Ascending aorta (tissue), 2 donors: ENCODE data around the gene VWDE. TPM values are rescaled to one million over a fixed set of nuclear protein-coding genes. Genes with fewer than 3 reads are reported as not detected.

ENCODE experiments used
- DNase-seq, 2 donors: peaks; one replicate each; pipeline ENCODE4 v3.0.0-alpha.2; 2019; ENCODE audit warnings: low spot score in 2 of 2
- H3K27ac ChIP-seq, 2 donors: fragments of 200-600 bp; sonication (generic); one replicate each; pipeline ENCODE4 v1.5.1; 2016 to 2017; ENCODE audit warnings: mild to moderate bottlenecking in 1 of 2
- H3K27me3 ChIP-seq: fragments of 200-600 bp; sonication (generic); one replicate; pipeline ENCODE4 v1.5.1; 2017
- H3K36me3 ChIP-seq, 2 donors: fragments of 200-600 bp; sonication (generic); one replicate each; pipeline ENCODE4 v1.5.1; 2016
- H3K4me1 ChIP-seq, 2 donors: fragments of 200-600 bp; sonication (generic); one replicate each; pipeline ENCODE4 v1.5.1; 2016 to 2017; ENCODE audit warnings: mild to moderate bottlenecking in 1 of 2
- H3K4me3 ChIP-seq, 2 donors: fragments of 200-600 bp; sonication (generic); one replicate each; pipeline ENCODE4 v1.5.1; 2016 to 2017; ENCODE audit warnings: mild to moderate bottlenecking in 1 of 2
- H3K9me3 ChIP-seq, 2 donors: fragments of 200-600 bp; sonication (generic); one replicate each; pipeline ENCODE4 v1.5.1; 2016
- intact Hi-C: fragments of 100-400 bp; cut with DNase I; formaldehyde crosslinking; loops from one replicate; pipeline ENCODE4 v1.15.1; 2023
- total RNA-seq: library from RNA; depleted of rRNA; stranded (reverse); fragments of >200 nt; gene quantifications from one replicate; pipeline ENCODE4 v1.1.0, GENCODE V29; 2016
- TF ChIP-seq, protein P1 (sequence below), 3 experiments: fragments of 200-600 bp in 2 of 3; fragments of 450-650 bp in 1 of 3; sonication (generic) in 2 of 3; IDR thresholded peaks; one replicate each; pipeline ENCODE4 v1.5.1; 2016 to 2019; ENCODE audit warnings: antibody characterized with exemption in 3 of 3, mild to moderate bottlenecking in 1 of 3, moderate library complexity in 1 of 3

The VWDE gene
- total RNA-seq, 1 donor from 2014 or later = not detected

GRCh38 chr7:12291870-12292269 lies 111.8 kb downstream of the VWDE start:
- DNase-seq = no peak
- intact Hi-C loops = no loop called here
- no peaks in the 10 kb centered on the region for H3K27me3 ChIP-seq

GRCh38 chr7:12290761-12291160 lies 112.9 kb downstream of the VWDE start:
- Histone ChIP-seq H3K9me3 (no peaks in the 10 kb centered on the region), H3K4me3 (no peak overlapping the region), H3K27ac (no peak overlapping the region), H3K36me3 (no peaks in the 10 kb centered on the region), H3K27me3 (no peaks in the 10 kb centered on the region), H3K4me1 (no peaks in the 10 kb centered on the region)
- intact Hi-C loops = no loop called here
- TF ChIP-seq, protein P1, sequence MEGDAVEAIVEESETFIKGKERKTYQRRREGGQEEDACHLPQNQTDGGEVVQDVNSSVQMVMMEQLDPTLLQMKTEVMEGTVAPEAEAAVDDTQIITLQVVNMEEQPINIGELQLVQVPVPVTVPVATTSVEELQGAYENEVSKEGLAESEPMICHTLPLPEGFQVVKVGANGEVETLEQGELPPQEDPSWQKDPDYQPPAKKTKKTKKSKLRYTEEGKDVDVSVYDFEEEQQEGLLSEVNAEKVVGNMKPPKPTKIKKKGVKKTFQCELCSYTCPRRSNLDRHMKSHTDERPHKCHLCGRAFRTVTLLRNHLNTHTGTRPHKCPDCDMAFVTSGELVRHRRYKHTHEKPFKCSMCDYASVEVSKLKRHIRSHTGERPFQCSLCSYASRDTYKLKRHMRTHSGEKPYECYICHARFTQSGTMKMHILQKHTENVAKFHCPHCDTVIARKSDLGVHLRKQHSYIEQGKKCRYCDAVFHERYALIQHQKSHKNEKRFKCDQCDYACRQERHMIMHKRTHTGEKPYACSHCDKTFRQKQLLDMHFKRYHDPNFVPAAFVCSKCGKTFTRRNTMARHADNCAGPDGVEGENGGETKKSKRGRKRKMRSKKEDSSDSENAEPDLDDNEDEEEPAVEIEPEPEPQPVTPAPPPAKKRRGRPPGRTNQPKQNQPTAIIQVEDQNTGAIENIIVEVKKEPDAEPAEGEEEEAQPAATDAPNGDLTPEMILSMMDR (IDR thresholded peaks at IDR 0.05) = no peak
- DNase-seq = no peak

More at GRCh38 chr7:12291870-12292269, 111.8 kb downstream of the VWDE start:
- no peaks in the 10 kb centered on the region for H3K36me3 ChIP-seq
- TF ChIP-seq, protein P1 (IDR thresholded peaks at IDR 0.05) = no peak
- no peaks in the 10 kb centered on the region for H3K9me3 ChIP-seq
- no peak overlapping the region for H3K4me3 ChIP-seq
- H3K27ac ChIP-seq = no peak overlapping the region
- H3K4me1 ChIP-seq = no peaks in the 10 kb centered on the region

DNA sequence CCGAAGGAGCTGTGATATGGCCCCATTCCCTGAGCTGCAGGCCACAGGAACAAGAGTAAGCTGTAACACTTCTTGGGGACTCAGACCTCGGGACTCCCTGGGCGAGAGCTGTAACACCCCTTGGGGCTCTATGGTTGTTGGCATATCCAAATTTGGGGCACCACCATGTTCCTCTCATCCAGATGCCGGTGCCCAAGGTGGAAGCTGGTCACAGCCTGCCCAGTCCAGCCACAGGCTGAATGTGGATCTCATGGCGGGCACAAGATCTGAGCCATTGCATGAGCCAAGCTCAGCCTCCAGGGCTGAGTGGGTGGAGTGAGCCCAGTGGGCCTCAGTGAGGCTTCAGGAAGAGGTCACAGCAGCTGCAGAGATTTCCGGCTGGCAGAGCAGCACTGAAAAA lies 113.7 kb downstream of the VWDE start:
- H3K36me3 ChIP-seq = no peaks in the 10 kb centered on the region
- no peaks in the 10 kb centered on the region for H3K27me3 ChIP-seq
- no peak overlapping the region for H3K4me3 ChIP-seq
- H3K9me3 ChIP-seq = no peaks in the 10 kb centered on the region
- H3K27ac ChIP-seq = no peak overlapping the region
- no peaks in the 10 kb centered on the region for H3K4me1 ChIP-seq
- TF ChIP-seq, protein P1 (IDR thresholded peaks at IDR 0.05) = no peak
- intact Hi-C loops = no loop called here
- DNase-seq = no peak

GRCh38 chr7:12287901-12288300 lies 115.8 kb downstream of the VWDE start:
- H3K9me3 ChIP-seq = no peaks in the 10 kb centered on the region
- intact Hi-C loops = no loop called here
- H3K4me1 ChIP-seq = no peaks in the 10 kb centered on the region
- H3K4me3 ChIP-seq = no peak overlapping the region
- no peak overlapping the region for H3K27ac ChIP-seq
- no peaks in the 10 kb centered on the region for H3K27me3 ChIP-seq
- DNase-seq = no peak
- no peaks in the 10 kb centered on the region for H3K36me3 ChIP-seq
- TF ChIP-seq, protein P1 (IDR thresholded peaks at IDR 0.05) = no peak

GRCh38 chr7:12281038-12281437 lies 122.6 kb downstream of the VWDE start:
- DNase-seq = no peak
- TF ChIP-seq, protein P1 (IDR thresholded peaks at IDR 0.05) = no peak

More at GRCh38 chr7:12281038-12281437, 122.6 kb downstream of the VWDE start:
- no peak overlapping the region for H3K4me3 ChIP-seq
- no peak overlapping the region for H3K27ac ChIP-seq
- H3K36me3 ChIP-seq = no peaks in the 10 kb centered on the region
- no peaks in the 10 kb centered on the region for H3K4me1 ChIP-seq
- H3K27me3 ChIP-seq = no peaks in the 10 kb centered on the region
- intact Hi-C loops = no loop called here
- H3K9me3 ChIP-seq = no peaks in the 10 kb centered on the region

Other genes with a start within 250 kb of the VWDE start
- gene TMEM106B, start 192.6 kb downstream of the VWDE start, total RNA-seq = 21.3 TPM
- gene SCIN, start 166.9 kb upstream of the VWDE start, total RNA-seq = not detected